H1 (cell line): ENCODE measurements around the gene ISOC2.

ENCODE experiments used
- ATF2 ChIP-seq: IDR thresholded peaks from 2 replicates; pipeline ENCODE4 v1.6.1; 2012; ENCODE audit warnings: low read length, inconsistent platforms
- CEBPB ChIP-seq: IDR thresholded peaks from 2 replicates; pipeline ENCODE4 v1.6.1; 2012; ENCODE audit warnings: low read depth, low read length
- CTCF ChIP-seq, 3 experiments: IDR thresholded peaks; 1 replicate in 2 of 3; 2 replicates in 1 of 3; pipeline versions ENCODE4 v1.5.1 to v1.6.1; 2011; ENCODE audit warnings: low read length in 3 of 3, mild to moderate bottlenecking in 3 of 3, inconsistent platforms in 2 of 3, low read depth in 1 of 3, moderate library complexity in 1 of 3; ENCODE audit not compliant: insufficient read depth in 1 of 3; ENCODE audit errors: control extremely low read depth in 1 of 3
- EZH2 ChIP-seq: fragments of 200-600 bp; sonication (generic); IDR thresholded peaks from 2 replicates; pipeline ENCODE4 v1.7.1; 2012; ENCODE audit warnings: low read depth, mild to moderate bottlenecking, moderate library complexity, low read length, inconsistent platforms; ENCODE audit not compliant: severe bottlenecking
- FOSL1 ChIP-seq: IDR thresholded peaks from 2 replicates; pipeline ENCODE4 v1.6.1; 2011; ENCODE audit warnings: mild to moderate bottlenecking, low read depth, low read length, moderate library complexity; ENCODE audit not compliant: insufficient read depth
- MAX ChIP-seq: IDR thresholded peaks from 2 replicates; pipeline ENCODE4 v1.6.1; 2012; ENCODE audit warnings: inconsistent platforms
- NRF1 ChIP-seq: IDR thresholded peaks from 2 replicates; pipeline ENCODE4 v1.6.1; 2011; ENCODE audit warnings: mild to moderate bottlenecking, low read depth, low read length, improper control_type of control experiment
- PHF8 ChIP-seq: fragments of 200-600 bp; sonication (generic); conservative IDR thresholded peaks from 2 replicates; pipeline ENCODE4 v1.7.1; 2012; ENCODE audit warnings: low read depth, mild to moderate bottlenecking, inconsistent platforms, low read length, moderate library complexity
- POLR2A ChIP-seq, 2 experiments: IDR thresholded peaks; 1 replicate in 1 of 2; 2 replicates in 1 of 2; pipeline ENCODE4 v1.6.1; 2011; ENCODE audit warnings: low read depth in 2 of 2, low read length in 2 of 2, mild to moderate bottlenecking in 2 of 2; ENCODE audit errors: control extremely low read depth in 1 of 2
- POLR2AphosphoS5 ChIP-seq: IDR thresholded peaks from 2 replicates; pipeline ENCODE4 v1.6.1; 2011; ENCODE audit warnings: low read depth, low read length
- RBBP5 ChIP-seq: IDR thresholded peaks from 2 replicates; pipeline ENCODE4 v1.7.1; 2012; ENCODE audit warnings: low read depth, mild to moderate bottlenecking, inconsistent platforms, low read length, moderate library complexity, borderline replicate concordance
- RXRA ChIP-seq: IDR thresholded peaks from 2 replicates; pipeline ENCODE4 v1.6.1; 2011; ENCODE audit warnings: low read depth, mild to moderate bottlenecking, low read length, moderate library complexity; ENCODE audit not compliant: insufficient read depth
- SUZ12 ChIP-seq: fragments of 200-600 bp; sonication (generic); IDR thresholded peaks from 2 replicates; pipeline ENCODE4 v1.6.1; 2012; ENCODE audit warnings: mild to moderate bottlenecking, inconsistent platforms, low read length, moderate library complexity, mixed read lengths
- YY1 ChIP-seq: IDR thresholded peaks from 2 replicates; pipeline ENCODE4 v1.6.1; 2011; ENCODE audit warnings: low read depth, mild to moderate bottlenecking, low read length

GRCh38 chr19:55457683-55458457 lies 3.6 kb downstream of the ISOC2 start:
- no peak for TF ChIP-seq CTCF (IDR thresholded peaks at IDR 0.05; ENCODE audit: control extremely low read depth in 1 of 3, insufficient read depth in 1 of 3, low read depth in 1 of 3, low read length in 3 of 3)
- TF ChIP-seq PHF8: no peak
- no peak for TF ChIP-seq POLR2AphosphoS5
- no peak for TF ChIP-seq ATF2
- TF ChIP-seq CEBPB: no peak
- no peak for TF ChIP-seq RBBP5
- TF ChIP-seq FOSL1: no peak
- no peak for TF ChIP-seq POLR2A (IDR thresholded peaks at IDR 0.05; ENCODE audit: control extremely low read depth in 1 of 2, low read depth in 2 of 2, low read length in 2 of 2)
- TF ChIP-seq MAX: no peak
- TF ChIP-seq RXRA: no peak
- no peak for TF ChIP-seq EZH2
- TF ChIP-seq NRF1: no peak
- no peak for TF ChIP-seq YY1
- no peak for TF ChIP-seq SUZ12
